ENCODE results near the gene SMIM17. TPM values are rescaled to one million over a fixed set of nuclear protein-coding genes. Genes with fewer than 3 reads are reported as not detected.

Gene SMIM17
- total and polyA plus RNA-seq, 2 of the 13 experiments (the other 11 are each of a cell fraction or from before 2014, with no cell fraction given) = 0.21 to 0.53 TPM

- WGBS (ENCODE audit: low lambda C conversion rate) = 10% methylated on average over 7 of the region's 8 CpGs
- Histone ChIP-seq H3K4me2 (ENCODE audit: low read depth, low read length) (no peak overlapping the region), H3K4me3 (replicated peaks in 1 of 3; ENCODE audit: insufficient read depth in 1 of 3, low read depth in 2 of 3, low read length in 3 of 3) (no peak overlapping the region), H4K20me1 (ENCODE audit: insufficient read depth, low read length) (no peaks in the 10 kb centered on the region), H3K4me1 (ENCODE audit: insufficient read depth, low read length) (no peaks in the 10 kb centered on the region), H3K9ac (ENCODE audit: insufficient read depth, low read depth, low read length) (no peak overlapping the region), H2AFZ (ENCODE audit: low read length) (no peak overlapping the region), H3K36me3 (replicated peaks in 1 of 2; ENCODE audit: control insufficient read depth in 1 of 2, insufficient read depth in 2 of 2, low read length in 2 of 2) (no peaks in the 10 kb centered on the region), H3K79me2 (ENCODE audit: insufficient read depth, low read length) (no peaks in the 10 kb centered on the region), H3K27ac (ENCODE audit: extremely low read length, insufficient read depth, low read length) (no peak overlapping the region), H3K27me3 (ENCODE audit: control insufficient read depth in 1 of 2, insufficient read depth in 2 of 2, low read length in 2 of 2) (no peaks in the 10 kb centered on the region; a peak in 1 of 5 replicates), H3K9me3 (ENCODE audit: low read length) (no peaks in the 10 kb centered on the region; the same call in 1 of the 2 replicates)
- ChIA-PET POLR2A (no interaction called here), CTCF (ENCODE audit: low intra/inter-chr PET ratio, low total read pairs) (no interaction called here)
- in situ Hi-C loops (cut with HindIII; ENCODE audit: extremely low pct_ligation_motif_present, low pct_unique_long_range_greater_than_20kb) = no loop called here
- intact Hi-C loops (cut with micrococcal nuclease; ENCODE audit: unreplicated experiment) = no loop called here
- DNase-seq (ENCODE audit: low spot score) (no peak), FAIRE-seq (no peak), ATAC-seq (no peak)
- BruUV-seq (replicated peaks) = no TSS peak
- TF ChIP-seq ZMAT5 (CRISPR knock-in tag; IDR thresholded peaks at IDR 0.05; ENCODE audit: borderline replicate concordance, low read depth) (no peak), ZNF367 (CRISPR knock-in tag; IDR thresholded peaks at IDR 0.05; ENCODE audit: borderline replicate concordance) (no peak), AHR (CRISPR knock-in tag; IDR thresholded peaks at IDR 0.05) (no peak), RORA (CRISPR knock-in tag; IDR thresholded peaks at IDR 0.05) (no peak), PREB (CRISPR knock-in tag; IDR thresholded peaks at IDR 0.05) (no peak), MED13 (CRISPR knock-in tag; IDR thresholded peaks at IDR 0.05) (no peak), ZNF30 (CRISPR knock-in tag; IDR thresholded peaks at IDR 0.05) (no peak), GMEB2 (CRISPR knock-in tag; IDR thresholded peaks at IDR 0.05; ENCODE audit: low read depth) (no peak), ZSCAN20 (CRISPR knock-in tag; IDR thresholded peaks at IDR 0.05; ENCODE audit: borderline replicate concordance) (no peak)
These were observed 35.2 kb downstream of the SMIM17 start for GRCh38 chr19:56678205-56678604.

All from HepG2 (cell line).